ENCODE data around the gene RASSF3. TPM values are rescaled to one million over a fixed set of nuclear protein-coding genes. Genes with fewer than 3 reads are reported as not detected.

Gene RASSF3
- polyA plus RNA-seq, 1 donor (not counting 4 experiments of a cell fraction or from before 2014, with no cell fraction given): 9.6 TPM

DNA sequence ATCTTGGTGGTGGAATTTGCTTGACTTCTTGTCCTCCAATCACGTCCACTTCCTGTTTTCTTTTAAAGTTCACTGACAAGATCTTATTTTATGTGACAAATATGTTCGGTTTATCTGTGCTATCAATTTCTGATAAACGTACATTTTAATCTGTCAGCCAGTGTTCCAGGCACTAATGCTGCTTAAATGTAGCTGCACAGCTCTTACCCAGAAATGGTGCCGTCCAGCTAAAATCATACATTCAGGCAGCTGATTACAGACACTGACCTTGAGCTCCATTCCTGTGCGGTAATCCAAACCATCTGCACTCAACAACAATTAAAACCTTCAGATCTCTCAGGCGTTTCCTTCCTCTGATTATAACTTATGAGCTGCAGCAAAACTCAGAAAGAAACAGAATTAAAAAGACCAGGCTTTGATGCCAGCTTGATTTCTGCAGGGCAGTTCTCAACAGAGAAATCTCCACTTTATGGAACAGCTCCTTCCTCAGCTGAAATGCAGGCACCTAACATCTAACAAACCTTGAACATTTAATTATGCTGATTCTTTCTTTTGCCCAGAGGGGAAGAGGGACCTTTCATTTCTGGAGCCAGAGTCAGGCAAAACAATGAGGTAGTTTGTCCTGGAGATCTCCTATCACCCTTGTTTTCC is 26.4 kb upstream of the RASSF3 start:
- FAIRE-seq (no peak), DNase-seq (ENCODE audit: low read depth, low spot score) (no peak)

DNA sequence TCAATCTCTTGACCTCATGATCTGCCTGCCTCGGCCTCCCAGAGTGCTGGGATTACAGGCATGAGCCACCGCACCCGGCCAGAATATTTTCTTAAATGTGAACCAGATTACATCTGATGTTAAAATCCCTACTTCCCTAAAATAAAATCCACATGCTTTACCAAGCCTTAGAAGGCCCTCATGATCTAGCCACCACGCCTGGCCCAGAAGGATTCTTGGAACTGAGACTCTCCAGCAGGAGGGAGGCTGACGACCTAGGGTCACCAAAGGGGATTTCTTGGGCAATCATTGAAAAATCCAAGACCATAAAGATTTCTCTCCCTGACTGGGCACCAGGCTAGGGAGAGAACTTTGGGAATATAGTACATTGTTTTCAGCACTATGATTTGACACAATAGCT is 25.2 kb upstream of the RASSF3 start:
- no peaks in the 10 kb centered on the region for H3K4me1 ChIP-seq (ENCODE audit: control insufficient read depth, extremely low read depth, insufficient read depth, low read length)
- no peak overlapping the region for H3K9ac ChIP-seq (ENCODE audit: control insufficient read depth, extremely low read depth, insufficient read depth, low read length)
- FAIRE-seq (no peak), DNase-seq (ENCODE audit: low read depth, low spot score) (no peak)
- dilution Hi-C loops (cut with MboI; ENCODE audit: extremely low pct_ligation_motif_present, low sequenced_read_pairs): loop anchor here (5.0 kb wide), 1 partner anchor 63 kb away; no protein-coding TSS in a partner anchor
- H3K9me3 ChIP-seq (ENCODE audit: control insufficient read depth, low read depth, low read length): no peaks in the 10 kb centered on the region
- H3K4me2 ChIP-seq (ENCODE audit: control insufficient read depth, extremely low read depth, insufficient read depth, low read depth, low read length): no peak overlapping the region
- H3K27me3 ChIP-seq (ENCODE audit: control insufficient read depth, extremely low read depth, insufficient read depth, low read length): peaks cover 8% of the 10 kb centered on the region
- no peak overlapping the region for H2AFZ ChIP-seq (ENCODE audit: control insufficient read depth, low read length)
- H4K20me1 ChIP-seq (ENCODE audit: control insufficient read depth, extremely low read depth, insufficient read depth, low read length): no peaks in the 10 kb centered on the region
- H3K36me3 ChIP-seq (ENCODE audit: control insufficient read depth in 2 of 2, extremely low read depth in 1 of 2, insufficient read depth in 2 of 2, low read length in 2 of 2): no peaks in the 10 kb centered on the region
- H3K4me3 ChIP-seq (ENCODE audit: control insufficient read depth in 2 of 3, extremely low read depth in 1 of 3, insufficient read depth in 2 of 3, low read depth in 1 of 3, low read length in 3 of 3): no peak overlapping the region
- TF ChIP-seq, protein P1, sequence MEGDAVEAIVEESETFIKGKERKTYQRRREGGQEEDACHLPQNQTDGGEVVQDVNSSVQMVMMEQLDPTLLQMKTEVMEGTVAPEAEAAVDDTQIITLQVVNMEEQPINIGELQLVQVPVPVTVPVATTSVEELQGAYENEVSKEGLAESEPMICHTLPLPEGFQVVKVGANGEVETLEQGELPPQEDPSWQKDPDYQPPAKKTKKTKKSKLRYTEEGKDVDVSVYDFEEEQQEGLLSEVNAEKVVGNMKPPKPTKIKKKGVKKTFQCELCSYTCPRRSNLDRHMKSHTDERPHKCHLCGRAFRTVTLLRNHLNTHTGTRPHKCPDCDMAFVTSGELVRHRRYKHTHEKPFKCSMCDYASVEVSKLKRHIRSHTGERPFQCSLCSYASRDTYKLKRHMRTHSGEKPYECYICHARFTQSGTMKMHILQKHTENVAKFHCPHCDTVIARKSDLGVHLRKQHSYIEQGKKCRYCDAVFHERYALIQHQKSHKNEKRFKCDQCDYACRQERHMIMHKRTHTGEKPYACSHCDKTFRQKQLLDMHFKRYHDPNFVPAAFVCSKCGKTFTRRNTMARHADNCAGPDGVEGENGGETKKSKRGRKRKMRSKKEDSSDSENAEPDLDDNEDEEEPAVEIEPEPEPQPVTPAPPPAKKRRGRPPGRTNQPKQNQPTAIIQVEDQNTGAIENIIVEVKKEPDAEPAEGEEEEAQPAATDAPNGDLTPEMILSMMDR (optimal IDR thresholded peaks at IDR 0.05 in 1 of 3, IDR thresholded peaks at IDR 0.05 in 1 of 3, conservative IDR thresholded peaks at IDR 0.05 in 1 of 3; ENCODE audit: extremely low read depth in 1 of 3, insufficient read depth in 2 of 3, low read length in 3 of 3): no peak
- TF ChIP-seq EZH2 (IDR thresholded peaks at IDR 0.05; ENCODE audit: low read length): no peak
- H3K9me1 ChIP-seq (ENCODE audit: control insufficient read depth, extremely low read depth, insufficient read depth, low read length): no peaks in the 10 kb centered on the region
- H3K79me2 ChIP-seq (ENCODE audit: control insufficient read depth, insufficient read depth, low read length): no peaks in the 10 kb centered on the region
- no peak overlapping the region for H3K27ac ChIP-seq (ENCODE audit: control insufficient read depth, insufficient read depth, low read length)

More for the DNA sequence above, 26.4 kb upstream of the RASSF3 start:
- Histone ChIP-seq H2AFZ (ENCODE audit: control insufficient read depth, low read length) (no peak overlapping the region), H4K20me1 (ENCODE audit: control insufficient read depth, extremely low read depth, insufficient read depth, low read length) (no peaks in the 10 kb centered on the region), H3K27me3 (ENCODE audit: control insufficient read depth, extremely low read depth, insufficient read depth, low read length) (peaks cover 8% of the 10 kb centered on the region), H3K36me3 (ENCODE audit: control insufficient read depth in 2 of 2, extremely low read depth in 1 of 2, insufficient read depth in 2 of 2, low read length in 2 of 2) (no peaks in the 10 kb centered on the region), H3K9ac (ENCODE audit: control insufficient read depth, extremely low read depth, insufficient read depth, low read length) (no peak overlapping the region), H3K9me3 (ENCODE audit: control insufficient read depth, low read depth, low read length) (no peaks in the 10 kb centered on the region), H3K27ac (ENCODE audit: control insufficient read depth, insufficient read depth, low read length) (no peak overlapping the region), H3K79me2 (ENCODE audit: control insufficient read depth, insufficient read depth, low read length) (no peaks in the 10 kb centered on the region), H3K4me3 (ENCODE audit: control insufficient read depth in 2 of 3, extremely low read depth in 1 of 3, insufficient read depth in 2 of 3, low read depth in 1 of 3, low read length in 3 of 3) (no peak overlapping the region), H3K4me1 (ENCODE audit: control insufficient read depth, extremely low read depth, insufficient read depth, low read length) (no peaks in the 10 kb centered on the region), H3K4me2 (ENCODE audit: control insufficient read depth, extremely low read depth, insufficient read depth, low read depth, low read length) (no peak overlapping the region), H3K9me1 (ENCODE audit: control insufficient read depth, extremely low read depth, insufficient read depth, low read length) (no peaks in the 10 kb centered on the region)
- dilution Hi-C loops (cut with MboI; ENCODE audit: extremely low pct_ligation_motif_present, low sequenced_read_pairs): no loop called here
- TF ChIP-seq EZH2 (IDR thresholded peaks at IDR 0.05; ENCODE audit: low read length): no peak
- TF ChIP-seq, protein P1 (optimal IDR thresholded peaks at IDR 0.05 in 1 of 3, IDR thresholded peaks at IDR 0.05 in 1 of 3, conservative IDR thresholded peaks at IDR 0.05 in 1 of 3; ENCODE audit: extremely low read depth in 1 of 3, insufficient read depth in 2 of 3, low read length in 3 of 3): no peak

Measured in keratinocyte (primary cell).